K562 (cell line): ENCODE measurements around the gene INTS4. TPM values are rescaled to one million over a fixed set of nuclear protein-coding genes. Genes with fewer than 3 reads are reported as not detected.

Source experiments
- DPF2 ChIP-seq: fragments of 450-650 bp; IDR thresholded peaks from 2 replicates; pipeline ENCODE4 v1.6.1; 2016
- NRF1 ChIP-seq, 2 experiments: fragments of 450-650 bp; IDR thresholded peaks in 1 of 2; conservative IDR thresholded peaks in 1 of 2; 2 replicates each; pipeline ENCODE4 v1.6.1; 2014; ENCODE audit warnings: mild to moderate bottlenecking in 2 of 2
- SRSF9 ChIP-seq: fragments of 200-400 bp; formaldehyde crosslinking; IDR thresholded peaks from 2 replicates; pipeline ENCODE4 v1.6.1; 2017; ENCODE audit warnings: low read depth, low read length, borderline replicate concordance
- TAL1 ChIP-seq: fragments of 450-650 bp; IDR thresholded peaks from 2 replicates; pipeline ENCODE4 v1.6.1; 2016; ENCODE audit warnings: mild to moderate bottlenecking
- ZNF316 ChIP-seq: fragments of 450-650 bp; IDR thresholded peaks from 2 replicates; pipeline ENCODE4 v1.6.1; 2016
- polyA plus RNA-seq, 8 experiments: library from polyadenylated mRNA; depleted of rRNA in 4 of 8; stranded (reverse) in 5 of 8; unstranded in 3 of 8; fragments of >200 nt; fragmentation: Nextera tagmentation in 2 of 8; fragmentation: Illumina TruSeq in 1 of 8; extraction: Ambion mirVana in 2 of 8; extraction: Trizol in 1 of 8; gene quantifications; 2 replicates each; pipeline versions ENCODE4 v1.2.1 to v1.2.3, GENCODE V29; 2011 to 2014; ENCODE audit warnings: inconsistent platforms in 1 of 8, missing spikeins in 1 of 8
- total RNA-seq, 7 experiments: library from RNA; depleted of rRNA in 6 of 7; stranded (reverse); fragments of >200 nt in 6 of 7; fragmentation: Illumina TruSeq in 2 of 7; extraction: Trizol in 2 of 7; gene quantifications; 2 replicates each; pipeline versions ENCODE4 v1.2.1 to v1.2.3, GENCODE V29; 2011 to 2021; ENCODE audit warnings: low replicate concordance in 1 of 7
- TF ChIP-seq, protein P1 (sequence below): fragments of 200-800 bp; sonication (Bioruptor generic); IDR thresholded peaks from 2 replicates; pipeline ENCODE4 v1.6.1; 2017; ENCODE audit warnings: missing genetic modification characterization, missing compliant biosample characterization
- TF ChIP-seq, protein P2 (sequence below): fragments of 450-650 bp; IDR thresholded peaks from 2 replicates; pipeline ENCODE4 v1.6.1; 2016; ENCODE audit warnings: antibody characterized with exemption
- TF ChIP-seq, protein P3 (sequence below): fragments of 450-650 bp; formaldehyde crosslinking; IDR thresholded peaks from 2 replicates; pipeline ENCODE4 v1.4.0; 2020; ENCODE audit warnings: mild to moderate bottlenecking
- TF ChIP-seq, protein P4 (sequence below): fragments of 250-450 bp; sonication (Bioruptor Pico); IDR thresholded peaks from 2 replicates; pipeline ENCODE4 v1.5.0; 2021; ENCODE audit warnings: mild to moderate bottlenecking, moderate library complexity

INTS4 gene
- total and polyA plus RNA-seq, 9 of the 15 experiments (the other 6 are each of a cell fraction or from before 2014, with no cell fraction given): 28.4 to 53.4 (median 44.5) TPM

DNA sequence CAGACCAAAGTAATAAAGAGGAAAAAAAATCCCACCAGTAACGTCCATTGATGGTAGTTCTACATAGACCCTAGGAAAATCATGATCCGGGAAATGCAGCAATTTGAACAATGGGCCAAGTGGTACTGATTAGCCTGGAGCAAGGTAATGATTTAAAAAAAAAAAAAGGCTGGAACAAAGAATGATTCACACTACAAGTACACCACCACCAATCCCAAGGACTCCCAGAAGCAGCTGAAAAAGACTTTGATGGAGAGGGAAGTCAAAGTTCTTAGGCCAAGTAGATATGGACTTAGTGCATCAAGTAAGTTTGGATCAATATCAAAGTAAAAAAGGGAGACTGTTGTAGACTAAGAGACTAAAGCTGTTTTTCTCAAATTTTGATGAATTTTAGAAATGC is 16.8 kb upstream of the INTS4 start (continued):
- TF ChIP-seq DPF2 (no peak), NRF1 (conservative IDR thresholded peaks at IDR 0.05 in 1 of 2, IDR thresholded peaks at IDR 0.05 in 1 of 2) (no peak), SRSF9 (no peak), ZNF316 (no peak), TAL1 (no peak)
- TF ChIP-seq, protein P1, sequence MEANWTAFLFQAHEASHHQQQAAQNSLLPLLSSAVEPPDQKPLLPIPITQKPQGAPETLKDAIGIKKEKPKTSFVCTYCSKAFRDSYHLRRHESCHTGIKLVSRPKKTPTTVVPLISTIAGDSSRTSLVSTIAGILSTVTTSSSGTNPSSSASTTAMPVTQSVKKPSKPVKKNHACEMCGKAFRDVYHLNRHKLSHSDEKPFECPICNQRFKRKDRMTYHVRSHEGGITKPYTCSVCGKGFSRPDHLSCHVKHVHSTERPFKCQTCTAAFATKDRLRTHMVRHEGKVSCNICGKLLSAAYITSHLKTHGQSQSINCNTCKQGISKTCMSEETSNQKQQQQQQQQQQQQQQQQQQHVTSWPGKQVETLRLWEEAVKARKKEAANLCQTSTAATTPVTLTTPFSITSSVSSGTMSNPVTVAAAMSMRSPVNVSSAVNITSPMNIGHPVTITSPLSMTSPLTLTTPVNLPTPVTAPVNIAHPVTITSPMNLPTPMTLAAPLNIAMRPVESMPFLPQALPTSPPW (CRISPR knock-in tag): no peak
- TF ChIP-seq, protein P2, sequence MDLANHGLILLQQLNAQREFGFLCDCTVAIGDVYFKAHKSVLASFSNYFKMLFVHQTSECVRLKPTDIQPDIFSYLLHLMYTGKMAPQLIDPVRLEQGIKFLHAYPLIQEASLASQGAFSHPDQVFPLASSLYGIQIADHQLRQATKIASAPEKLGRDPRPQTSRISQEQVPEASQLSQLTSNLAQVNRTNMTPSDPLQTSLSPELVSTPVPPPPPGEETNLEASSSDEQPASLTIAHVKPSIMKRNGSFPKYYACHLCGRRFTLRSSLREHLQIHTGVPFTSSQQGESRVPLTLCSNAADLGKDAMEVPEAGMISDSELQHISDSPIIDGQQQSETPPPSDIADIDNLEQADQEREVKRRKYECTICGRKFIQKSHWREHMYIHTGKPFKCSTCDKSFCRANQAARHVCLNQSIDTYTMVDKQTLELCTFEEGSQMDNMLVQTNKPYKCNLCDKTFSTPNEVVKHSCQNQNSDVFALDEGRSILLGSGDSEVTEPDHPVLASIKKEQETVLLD: no peak
- TF ChIP-seq, protein P3, sequence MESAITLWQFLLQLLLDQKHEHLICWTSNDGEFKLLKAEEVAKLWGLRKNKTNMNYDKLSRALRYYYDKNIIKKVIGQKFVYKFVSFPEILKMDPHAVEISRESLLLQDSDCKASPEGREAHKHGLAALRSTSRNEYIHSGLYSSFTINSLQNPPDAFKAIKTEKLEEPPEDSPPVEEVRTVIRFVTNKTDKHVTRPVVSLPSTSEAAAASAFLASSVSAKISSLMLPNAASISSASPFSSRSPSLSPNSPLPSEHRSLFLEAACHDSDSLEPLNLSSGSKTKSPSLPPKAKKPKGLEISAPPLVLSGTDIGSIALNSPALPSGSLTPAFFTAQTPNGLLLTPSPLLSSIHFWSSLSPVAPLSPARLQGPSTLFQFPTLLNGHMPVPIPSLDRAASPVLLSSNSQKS: no peak
- TF ChIP-seq, protein P4, sequence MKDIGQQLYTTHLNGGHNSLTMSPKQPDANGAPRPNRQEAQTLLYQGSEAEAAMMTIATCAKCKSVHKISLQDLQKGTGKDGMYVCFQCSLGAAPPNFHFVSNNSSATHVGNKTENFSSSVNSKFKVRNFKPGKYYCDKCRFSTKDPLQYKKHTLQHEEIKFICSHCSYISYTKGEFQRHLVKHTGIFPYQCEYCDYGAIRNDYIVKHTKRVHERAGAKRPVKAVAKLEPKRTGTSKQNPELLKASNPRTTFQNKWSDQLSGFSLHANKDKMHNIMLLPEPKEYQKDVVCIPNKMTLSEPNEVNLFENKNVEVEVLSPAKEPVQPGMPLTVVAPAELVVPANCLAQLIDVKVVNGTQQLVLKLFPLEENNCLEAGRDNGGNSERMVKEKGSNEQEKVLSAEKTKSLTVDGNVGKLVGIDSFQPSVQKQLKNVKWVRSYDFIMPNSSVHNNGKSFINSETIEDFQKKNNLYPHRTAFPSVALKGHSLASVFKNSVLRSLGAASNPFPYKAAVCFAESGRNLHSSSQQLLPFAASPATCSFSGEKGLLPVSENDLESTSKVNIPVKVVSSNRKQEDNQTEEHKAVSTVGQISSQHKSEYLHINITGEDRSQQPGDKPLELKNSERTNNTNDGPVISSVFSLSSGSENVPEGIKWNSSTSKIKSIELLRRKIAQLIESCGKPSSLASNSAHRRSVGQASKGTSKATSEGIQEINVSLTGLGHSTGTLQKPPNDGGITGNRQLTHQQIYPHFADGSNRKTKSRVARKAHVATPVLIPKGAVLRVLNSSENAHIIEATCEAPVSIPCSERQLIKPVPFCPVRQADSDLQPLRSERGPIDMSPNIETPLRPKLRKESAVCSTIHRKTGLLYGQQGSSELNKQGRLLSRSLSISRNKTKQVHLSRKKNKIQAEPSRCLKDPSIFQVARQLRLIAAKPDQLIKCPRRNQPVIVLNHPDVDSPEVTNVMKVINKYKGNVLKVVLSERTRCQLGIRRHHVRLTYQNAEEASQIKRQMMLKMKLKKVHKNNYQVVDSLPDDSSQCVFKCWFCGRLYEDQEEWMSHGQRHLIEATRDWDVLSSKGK (CRISPR knock-in tag): no peak
